Subcutaneous adipose tissue (tissue), 4 donors: ENCODE data around the gene KCNJ9. TPM values are rescaled to one million over a fixed set of nuclear protein-coding genes. Genes with fewer than 3 reads are reported as not detected.

Experiments
- total RNA-seq, 4 donors: library from RNA; depleted of rRNA; stranded (reverse); fragments of >200 nt; gene quantifications; one replicate each; pipeline ENCODE4 v1.1.0, GENCODE V29; 2016
- TF ChIP-seq, protein P1 (sequence below): fragments of 450-650 bp; IDR thresholded peaks from one replicate; pipeline ENCODE4 v1.5.1; 2016; ENCODE audit warnings: low read depth, mild to moderate bottlenecking, control low read depth, antibody characterized with exemption, moderate library complexity

The KCNJ9 gene
- total RNA-seq, 4 donors from 2014 or later = not detected

DNA sequence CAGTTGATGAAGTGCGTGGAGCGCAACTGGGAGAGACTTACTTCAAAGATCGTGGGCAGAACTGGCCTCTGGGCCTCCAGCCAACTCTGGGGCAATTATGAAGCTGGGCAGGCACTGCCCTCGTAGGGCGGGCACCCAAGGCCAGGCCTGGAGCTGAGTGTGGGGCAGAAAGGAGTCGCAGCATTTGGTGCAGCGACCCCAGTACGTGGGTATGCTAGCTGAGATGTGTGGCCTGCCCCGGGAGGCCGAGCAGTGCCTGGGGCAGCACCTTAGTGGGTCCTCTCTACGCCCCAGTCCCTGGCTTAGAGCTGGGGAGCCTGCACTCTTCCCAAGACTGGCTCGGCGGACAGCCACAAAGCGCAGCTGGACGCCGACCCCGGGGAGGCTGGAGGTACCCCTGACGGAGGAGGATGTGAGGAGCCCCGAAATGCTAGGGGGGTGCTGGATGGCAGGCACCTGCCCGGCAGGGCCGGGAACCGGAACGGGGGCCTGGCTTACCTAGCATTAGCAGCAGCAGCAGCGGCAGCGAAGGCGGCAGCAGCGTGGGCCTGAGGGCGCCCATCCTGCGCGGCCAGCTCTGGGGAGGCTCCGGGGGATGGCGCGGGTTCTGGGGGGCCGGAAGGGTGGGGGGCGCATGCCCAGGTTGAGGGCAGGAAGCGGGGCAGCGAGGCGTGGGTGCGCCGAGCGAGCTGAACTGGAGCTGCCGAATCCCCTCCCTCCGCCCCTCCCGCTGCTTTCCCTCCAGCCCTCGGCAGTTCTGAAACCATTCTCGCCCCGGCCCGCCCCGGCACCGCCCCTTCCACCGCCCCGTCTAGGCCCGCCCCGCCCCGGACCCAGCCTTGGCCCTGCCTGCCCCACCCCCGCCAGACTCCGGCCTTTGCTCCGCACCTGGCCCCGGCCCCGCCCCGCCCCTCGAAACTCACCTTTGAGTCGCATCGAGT, 16.8 kb downstream of the KCNJ9 start, which contains the start of gene IGSF8:
TSS of gene IGSF8 (minus strand) at position 709 of the 941 bp plus-strand sequence. CDS start at position 562, 147 bp downstream.
- TF ChIP-seq, protein P1, sequence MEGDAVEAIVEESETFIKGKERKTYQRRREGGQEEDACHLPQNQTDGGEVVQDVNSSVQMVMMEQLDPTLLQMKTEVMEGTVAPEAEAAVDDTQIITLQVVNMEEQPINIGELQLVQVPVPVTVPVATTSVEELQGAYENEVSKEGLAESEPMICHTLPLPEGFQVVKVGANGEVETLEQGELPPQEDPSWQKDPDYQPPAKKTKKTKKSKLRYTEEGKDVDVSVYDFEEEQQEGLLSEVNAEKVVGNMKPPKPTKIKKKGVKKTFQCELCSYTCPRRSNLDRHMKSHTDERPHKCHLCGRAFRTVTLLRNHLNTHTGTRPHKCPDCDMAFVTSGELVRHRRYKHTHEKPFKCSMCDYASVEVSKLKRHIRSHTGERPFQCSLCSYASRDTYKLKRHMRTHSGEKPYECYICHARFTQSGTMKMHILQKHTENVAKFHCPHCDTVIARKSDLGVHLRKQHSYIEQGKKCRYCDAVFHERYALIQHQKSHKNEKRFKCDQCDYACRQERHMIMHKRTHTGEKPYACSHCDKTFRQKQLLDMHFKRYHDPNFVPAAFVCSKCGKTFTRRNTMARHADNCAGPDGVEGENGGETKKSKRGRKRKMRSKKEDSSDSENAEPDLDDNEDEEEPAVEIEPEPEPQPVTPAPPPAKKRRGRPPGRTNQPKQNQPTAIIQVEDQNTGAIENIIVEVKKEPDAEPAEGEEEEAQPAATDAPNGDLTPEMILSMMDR = no peak

DNA sequence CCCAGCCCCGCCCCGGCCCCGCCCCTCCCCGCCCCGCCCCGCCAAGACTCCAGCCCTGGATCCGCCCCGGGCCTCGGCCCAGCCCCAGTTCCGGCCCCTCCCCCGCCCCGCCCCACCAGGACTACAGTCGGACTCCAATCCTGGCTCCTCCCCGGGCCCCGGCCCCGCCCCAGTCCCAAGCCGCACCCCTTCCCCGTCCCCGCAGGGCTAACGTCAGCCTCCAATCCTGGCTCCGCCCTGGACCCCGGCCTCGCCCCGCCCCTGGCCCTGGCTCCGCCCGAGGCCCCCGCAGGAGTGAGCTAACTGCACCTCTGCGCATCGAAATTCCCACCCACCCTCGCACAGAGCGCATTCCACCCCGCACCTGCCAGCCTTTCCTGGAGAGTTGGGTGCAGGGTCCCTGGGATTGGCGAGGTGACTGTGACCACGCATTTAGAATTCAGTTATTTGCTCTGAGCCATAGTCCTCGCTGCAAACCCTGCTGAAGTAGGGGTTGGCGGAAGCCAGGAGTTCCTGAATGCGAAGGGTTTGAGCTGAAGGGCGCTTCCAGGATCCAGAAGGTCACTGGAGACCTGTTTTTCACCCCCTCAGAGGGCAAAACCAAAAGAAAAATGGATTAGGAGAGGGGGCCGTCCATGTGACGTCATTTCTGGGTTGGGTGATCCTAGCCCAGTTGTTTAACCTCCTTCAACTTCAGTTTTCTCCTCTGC, 17.7 kb downstream of the KCNJ9 start:
- TF ChIP-seq, protein P1 = no peak

DNA sequence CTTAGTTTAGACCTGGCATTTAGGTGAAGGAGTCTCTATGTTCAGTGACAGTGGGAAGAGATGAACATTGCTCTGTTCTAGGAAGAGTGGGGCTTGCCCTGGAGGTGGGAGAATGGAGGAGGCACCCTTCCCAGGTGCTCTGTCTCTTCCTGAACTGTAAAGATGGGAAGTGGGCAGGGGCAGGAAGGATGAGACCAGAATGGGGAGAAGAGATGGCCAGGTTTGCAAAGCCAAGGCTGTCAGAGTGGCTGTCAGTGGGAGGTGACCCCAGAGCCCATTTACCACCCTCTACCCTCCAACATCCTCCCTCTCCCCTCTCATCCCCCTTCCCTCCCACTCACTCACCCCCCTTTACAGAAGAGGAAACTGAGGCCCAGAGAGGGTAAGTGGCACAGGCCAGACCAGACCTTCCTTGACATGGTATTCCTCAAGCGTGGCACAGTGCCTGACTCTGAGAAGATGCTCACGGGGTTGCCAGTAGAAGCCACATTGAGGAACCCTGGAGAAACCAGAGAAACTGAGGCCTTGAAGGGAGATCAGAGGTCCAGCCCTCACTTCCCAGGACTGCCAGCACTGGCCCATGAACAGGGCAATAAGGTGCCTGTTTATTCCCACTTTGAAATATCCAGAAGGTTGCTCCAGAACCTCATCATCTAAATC, 18.5 kb downstream of the KCNJ9 start:
- TF ChIP-seq, protein P1 = no peak

DNA sequence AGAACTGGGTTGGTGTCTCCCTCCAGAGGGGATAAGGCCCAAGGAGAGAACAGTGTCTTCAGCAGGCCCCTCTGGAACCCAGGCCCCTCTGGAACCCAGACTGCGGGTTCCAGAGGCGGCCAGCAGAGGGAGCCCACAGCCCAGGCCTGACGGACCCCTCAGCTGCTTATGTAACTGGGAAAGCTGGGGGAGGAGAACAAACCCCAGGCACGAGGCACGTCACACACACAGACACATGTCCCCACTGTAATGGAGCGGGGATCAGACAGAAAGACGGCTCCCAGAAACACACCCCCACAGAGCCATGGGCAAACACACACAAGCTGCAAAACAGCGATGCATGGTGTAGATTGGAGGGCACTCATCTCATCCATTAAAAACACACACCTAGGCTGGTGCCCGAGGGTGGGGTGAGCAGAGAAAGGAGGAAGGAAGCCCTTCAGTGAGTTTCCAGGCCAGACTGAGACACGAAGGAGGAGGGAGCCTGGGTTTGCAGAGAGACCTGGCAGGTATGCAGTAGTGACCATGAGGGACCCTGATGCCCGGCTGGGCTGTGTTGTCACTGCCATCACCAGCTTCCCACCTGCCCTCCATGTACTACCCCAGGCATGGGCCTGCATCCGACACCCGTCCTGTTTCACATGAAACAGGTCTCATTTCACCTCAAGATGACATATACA, 19.8 kb downstream of the KCNJ9 start:
- TF ChIP-seq, protein P1 = no peak

DNA sequence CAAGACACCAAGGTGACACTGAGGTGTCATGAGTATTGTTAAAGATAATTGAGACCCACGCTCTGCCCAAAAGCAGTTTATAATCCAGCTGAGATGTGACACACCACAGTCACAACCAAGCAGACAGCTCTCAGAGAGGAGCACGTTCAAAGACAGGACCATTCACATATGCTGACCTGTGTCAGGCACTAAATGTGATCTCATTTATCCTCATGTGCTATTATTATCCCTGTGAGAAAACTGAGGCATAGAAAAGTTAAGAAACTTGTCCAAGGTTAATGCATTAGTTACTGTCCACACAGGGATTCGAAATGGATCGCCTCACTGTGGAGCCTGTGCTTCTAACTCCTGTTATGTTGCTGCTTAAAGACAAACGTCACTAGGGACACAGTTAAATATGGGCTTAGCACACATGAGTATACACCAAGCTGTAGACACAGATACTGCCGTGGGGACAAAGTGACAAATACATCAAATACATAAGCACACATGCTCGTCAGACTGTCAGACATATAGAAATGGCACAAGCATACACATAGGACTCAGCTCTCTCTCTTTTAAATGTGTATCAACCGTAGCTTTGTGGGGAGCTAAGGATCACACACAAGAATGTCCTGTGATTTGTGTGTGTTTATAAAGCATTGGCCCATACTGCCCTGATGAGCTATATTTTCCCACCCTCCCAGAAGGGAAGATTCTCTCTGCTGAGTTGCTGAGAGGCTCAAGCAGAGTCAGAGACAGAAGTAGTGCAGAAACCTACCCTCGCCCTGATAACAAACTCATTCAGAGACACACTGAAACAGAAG, 20.6 kb downstream of the KCNJ9 start:
- TF ChIP-seq, protein P1 = no peak

DNA sequence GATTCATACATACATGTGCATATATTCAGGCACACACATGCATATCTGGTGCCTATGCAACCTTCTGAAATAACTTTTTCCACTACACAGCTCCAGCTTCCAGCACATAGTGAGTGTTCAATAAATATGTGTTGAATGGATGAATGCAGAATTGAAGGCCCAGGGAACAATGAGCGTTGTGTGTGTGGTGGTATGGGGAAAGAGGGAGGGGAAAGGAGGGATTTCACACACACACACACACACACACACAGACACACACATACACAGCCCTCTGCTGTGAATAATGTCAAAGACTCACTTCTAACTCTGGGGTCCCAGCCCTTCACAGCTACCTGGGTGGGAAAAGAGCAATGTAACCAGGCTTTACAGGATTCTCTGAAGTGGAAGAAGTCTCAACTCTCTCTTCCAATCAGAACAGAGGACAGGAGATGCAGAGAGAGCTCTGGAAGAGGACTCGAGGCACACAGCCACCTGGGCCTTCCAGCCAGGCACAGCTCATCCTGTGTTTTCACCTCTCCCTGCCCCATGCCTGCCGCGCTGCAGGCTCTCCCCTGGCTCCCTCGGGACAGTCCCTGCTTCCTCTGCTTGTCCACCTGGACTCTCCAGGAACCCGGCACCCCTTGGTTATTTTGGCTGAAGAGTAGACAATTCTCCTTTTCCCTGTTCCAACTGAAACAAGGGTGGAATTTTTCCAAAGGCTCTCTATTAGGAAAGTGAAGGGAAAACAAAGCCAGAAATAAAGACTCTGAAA, 22.5 kb downstream of the KCNJ9 start:
- TF ChIP-seq, protein P1 = no peak
